GM12872 (cell line): ENCODE results near the gene DUSP28.
A peak's percentile ranks its signal among the peaks of the same experiment; 100 is the strongest.

ENCODE experiments used
- CTCF ChIP-seq: IDR thresholded peaks from 3 replicates; pipeline ENCODE4 v1.5.1; 2011; ENCODE audit warnings: low read depth, mild to moderate bottlenecking, low read length, moderate library complexity; ENCODE audit not compliant: insufficient read depth

Gene DUSP28

GRCh38 chr2:240558236-240558761 is 1.9 kb upstream of the DUSP28 start:
- TF ChIP-seq CTCF = no peak

GRCh38 chr2:240559286-240559685 is 871 bp upstream of the DUSP28 start:
- no peak for TF ChIP-seq CTCF

GRCh38 chr2:240560480-240561324 is 545 bp downstream of the DUSP28 start:
- peak; percentile 36; the same call in 1 of the 3 replicates for TF ChIP-seq CTCF

- no peak for TF ChIP-seq CTCF
Observed at GRCh38 chr2:240561325-240561971, 1.3 kb downstream of the DUSP28 start.

- no peak for TF ChIP-seq CTCF
Observed at GRCh38 chr2:240563951-240564560, 3.9 kb downstream of the DUSP28 start.

- peak; percentile 35; the same call in 1 of the 3 replicates for TF ChIP-seq CTCF
Observed at GRCh38 chr2:240564561-240565332, 4.6 kb downstream of the DUSP28 start.
